ENCODE measurements around the gene PTPN13. TPM values are rescaled to one million over a fixed set of nuclear protein-coding genes. Genes with fewer than 3 reads are reported as not detected.

Gene PTPN13
- total RNA-seq, 1 experiment from 2014 or later: 12.5 TPM

GRCh38 chr4:86640469-86640868 lies 46.4 kb downstream of the PTPN13 start:
- TF ChIP-seq SIN3A (IDR thresholded peaks at IDR 0.05; ENCODE audit: borderline replicate concordance, insufficient read depth, low read depth, low read length): no peak
- TF ChIP-seq TCF7L2 (IDR thresholded peaks at IDR 0.05; ENCODE audit: low read depth, low read length): no peak
- TF ChIP-seq POLR2AphosphoS5 (IDR thresholded peaks at IDR 0.05; ENCODE audit: low read depth, low read length): no peak
- TF ChIP-seq, protein P1, sequence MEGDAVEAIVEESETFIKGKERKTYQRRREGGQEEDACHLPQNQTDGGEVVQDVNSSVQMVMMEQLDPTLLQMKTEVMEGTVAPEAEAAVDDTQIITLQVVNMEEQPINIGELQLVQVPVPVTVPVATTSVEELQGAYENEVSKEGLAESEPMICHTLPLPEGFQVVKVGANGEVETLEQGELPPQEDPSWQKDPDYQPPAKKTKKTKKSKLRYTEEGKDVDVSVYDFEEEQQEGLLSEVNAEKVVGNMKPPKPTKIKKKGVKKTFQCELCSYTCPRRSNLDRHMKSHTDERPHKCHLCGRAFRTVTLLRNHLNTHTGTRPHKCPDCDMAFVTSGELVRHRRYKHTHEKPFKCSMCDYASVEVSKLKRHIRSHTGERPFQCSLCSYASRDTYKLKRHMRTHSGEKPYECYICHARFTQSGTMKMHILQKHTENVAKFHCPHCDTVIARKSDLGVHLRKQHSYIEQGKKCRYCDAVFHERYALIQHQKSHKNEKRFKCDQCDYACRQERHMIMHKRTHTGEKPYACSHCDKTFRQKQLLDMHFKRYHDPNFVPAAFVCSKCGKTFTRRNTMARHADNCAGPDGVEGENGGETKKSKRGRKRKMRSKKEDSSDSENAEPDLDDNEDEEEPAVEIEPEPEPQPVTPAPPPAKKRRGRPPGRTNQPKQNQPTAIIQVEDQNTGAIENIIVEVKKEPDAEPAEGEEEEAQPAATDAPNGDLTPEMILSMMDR (IDR thresholded peaks at IDR 0.05): no peak
- TF ChIP-seq, protein P2, sequence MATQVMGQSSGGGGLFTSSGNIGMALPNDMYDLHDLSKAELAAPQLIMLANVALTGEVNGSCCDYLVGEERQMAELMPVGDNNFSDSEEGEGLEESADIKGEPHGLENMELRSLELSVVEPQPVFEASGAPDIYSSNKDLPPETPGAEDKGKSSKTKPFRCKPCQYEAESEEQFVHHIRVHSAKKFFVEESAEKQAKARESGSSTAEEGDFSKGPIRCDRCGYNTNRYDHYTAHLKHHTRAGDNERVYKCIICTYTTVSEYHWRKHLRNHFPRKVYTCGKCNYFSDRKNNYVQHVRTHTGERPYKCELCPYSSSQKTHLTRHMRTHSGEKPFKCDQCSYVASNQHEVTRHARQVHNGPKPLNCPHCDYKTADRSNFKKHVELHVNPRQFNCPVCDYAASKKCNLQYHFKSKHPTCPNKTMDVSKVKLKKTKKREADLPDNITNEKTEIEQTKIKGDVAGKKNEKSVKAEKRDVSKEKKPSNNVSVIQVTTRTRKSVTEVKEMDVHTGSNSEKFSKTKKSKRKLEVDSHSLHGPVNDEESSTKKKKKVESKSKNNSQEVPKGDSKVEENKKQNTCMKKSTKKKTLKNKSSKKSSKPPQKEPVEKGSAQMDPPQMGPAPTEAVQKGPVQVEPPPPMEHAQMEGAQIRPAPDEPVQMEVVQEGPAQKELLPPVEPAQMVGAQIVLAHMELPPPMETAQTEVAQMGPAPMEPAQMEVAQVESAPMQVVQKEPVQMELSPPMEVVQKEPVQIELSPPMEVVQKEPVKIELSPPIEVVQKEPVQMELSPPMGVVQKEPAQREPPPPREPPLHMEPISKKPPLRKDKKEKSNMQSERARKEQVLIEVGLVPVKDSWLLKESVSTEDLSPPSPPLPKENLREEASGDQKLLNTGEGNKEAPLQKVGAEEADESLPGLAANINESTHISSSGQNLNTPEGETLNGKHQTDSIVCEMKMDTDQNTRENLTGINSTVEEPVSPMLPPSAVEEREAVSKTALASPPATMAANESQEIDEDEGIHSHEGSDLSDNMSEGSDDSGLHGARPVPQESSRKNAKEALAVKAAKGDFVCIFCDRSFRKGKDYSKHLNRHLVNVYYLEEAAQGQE (IDR thresholded peaks at IDR 0.05; ENCODE audit: insufficient read depth in 1 of 2, low read depth in 2 of 2, low read length in 1 of 2): no peak
- Histone ChIP-seq H3K4me3 (ENCODE audit: low read depth in 2 of 2, low read length in 2 of 2) (no peak overlapping the region), H3K4me1 (ENCODE audit: control insufficient read depth, insufficient read depth, low read length) (no peaks in the 10 kb centered on the region), H3K36me3 (ENCODE audit: control insufficient read depth, insufficient read depth, low read length) (no peaks in the 10 kb centered on the region), H3K27ac (ENCODE audit: low read length) (no peak overlapping the region), H3K9me3 (ENCODE audit: control insufficient read depth, insufficient read depth, low read depth, low read length) (no peaks in the 10 kb centered on the region), H3K27me3 (ENCODE audit: control insufficient read depth, insufficient read depth, low read length) (no peaks in the 10 kb centered on the region)
- POLR2A ChIA-PET: no interaction called here
- no peak for DNase-seq (ENCODE audit: low read depth, low spot score)
- ATAC-seq: no peak
- CTCF ChIA-PET: no interaction called here
- in situ Hi-C loops (cut with HindIII; ENCODE audit: low pct_unique_long_range_greater_than_20kb, low sequenced_read_pairs) (no loop called here), intact Hi-C loops (cut with micrococcal nuclease; ENCODE audit: unreplicated experiment) (no loop called here)
- BruUV-seq (replicated peaks): no TSS peak

GRCh38 chr4:86641516-86642090 lies 47.5 kb downstream of the PTPN13 start:
- TF ChIP-seq, protein P1 (IDR thresholded peaks at IDR 0.05): no peak
- TF ChIP-seq SIN3A (IDR thresholded peaks at IDR 0.05; ENCODE audit: borderline replicate concordance, insufficient read depth, low read depth, low read length) (no peak), TCF7L2 (IDR thresholded peaks at IDR 0.05; ENCODE audit: low read depth, low read length) (no peak), POLR2AphosphoS5 (IDR thresholded peaks at IDR 0.05; ENCODE audit: low read depth, low read length) (no peak)
- CTCF ChIA-PET: no interaction called here

More at GRCh38 chr4:86641516-86642090, 47.5 kb downstream of the PTPN13 start:
- ATAC-seq (no peak), DNase-seq (ENCODE audit: low read depth, low spot score) (no peak)
- no TSS peak for BruUV-seq (replicated peaks)
- no peaks in the 10 kb centered on the region for H3K9me3 ChIP-seq (ENCODE audit: control insufficient read depth, insufficient read depth, low read depth, low read length)
- no peaks in the 10 kb centered on the region for H3K4me1 ChIP-seq (ENCODE audit: control insufficient read depth, insufficient read depth, low read length)
- no peak overlapping the region for H3K27ac ChIP-seq (ENCODE audit: low read length)
- intact Hi-C loops (cut with micrococcal nuclease; ENCODE audit: unreplicated experiment): no loop called here
- in situ Hi-C loops (cut with HindIII; ENCODE audit: low pct_unique_long_range_greater_than_20kb, low sequenced_read_pairs): no loop called here
- no peaks in the 10 kb centered on the region for H3K36me3 ChIP-seq (ENCODE audit: control insufficient read depth, insufficient read depth, low read length)
- no peaks in the 10 kb centered on the region for H3K27me3 ChIP-seq (ENCODE audit: control insufficient read depth, insufficient read depth, low read length)
- H3K4me3 ChIP-seq (ENCODE audit: low read depth in 2 of 2, low read length in 2 of 2): no peak overlapping the region
- POLR2A ChIA-PET: no interaction called here

All from Panc1 (cell line).